Bronchial epithelial cell (primary cell): Measurements from ENCODE around the gene TNFAIP1. TPM values are rescaled to one million over a fixed set of nuclear protein-coding genes. Genes with fewer than 3 reads are reported as not detected.

Source experiments
- DNase-seq: peaks from one replicate; pipeline ENCODE4 v3.0.0-alpha.2; 2010; ENCODE audit warnings: low read depth
- FAIRE-seq: peaks from 2 replicates; lab custom pipeline; 2011; peaks lifted over from hg19 to GRCh38; lab: Jason Lieb, UNC
- H3K27me3 ChIP-seq: 2 replicates; pipeline ENCODE4 v1.5.1; 2011; ENCODE audit warnings: low read length; ENCODE audit not compliant: control insufficient read depth, insufficient read depth
- H3K36me3 ChIP-seq: 2 replicates; pipeline ENCODE4 v1.5.1; 2011; ENCODE audit warnings: low read length; ENCODE audit not compliant: control insufficient read depth, insufficient read depth
- H3K4me3 ChIP-seq: 2 replicates; pipeline ENCODE4 v1.5.1; 2011; ENCODE audit warnings: mild to moderate bottlenecking, low read depth, low read length, control low read depth
- CTCF ChIP-seq: IDR thresholded peaks from 2 replicates; pipeline ENCODE4 v1.5.1; 2011; ENCODE audit warnings: mild to moderate bottlenecking, moderate library complexity, low read length, control low read depth, inconsistent platforms; ENCODE audit not compliant: insufficient read depth, severe bottlenecking
- total RNA-seq: library from RNA; depleted of rRNA; stranded (reverse); fragments of >200 nt; gene quantifications from 2 replicates; pipeline ENCODE4 v1.2.1, GENCODE V29; 2014

Gene TNFAIP1
- total RNA-seq, 1 donor from 2014 or later: 29.0 TPM

DNA sequence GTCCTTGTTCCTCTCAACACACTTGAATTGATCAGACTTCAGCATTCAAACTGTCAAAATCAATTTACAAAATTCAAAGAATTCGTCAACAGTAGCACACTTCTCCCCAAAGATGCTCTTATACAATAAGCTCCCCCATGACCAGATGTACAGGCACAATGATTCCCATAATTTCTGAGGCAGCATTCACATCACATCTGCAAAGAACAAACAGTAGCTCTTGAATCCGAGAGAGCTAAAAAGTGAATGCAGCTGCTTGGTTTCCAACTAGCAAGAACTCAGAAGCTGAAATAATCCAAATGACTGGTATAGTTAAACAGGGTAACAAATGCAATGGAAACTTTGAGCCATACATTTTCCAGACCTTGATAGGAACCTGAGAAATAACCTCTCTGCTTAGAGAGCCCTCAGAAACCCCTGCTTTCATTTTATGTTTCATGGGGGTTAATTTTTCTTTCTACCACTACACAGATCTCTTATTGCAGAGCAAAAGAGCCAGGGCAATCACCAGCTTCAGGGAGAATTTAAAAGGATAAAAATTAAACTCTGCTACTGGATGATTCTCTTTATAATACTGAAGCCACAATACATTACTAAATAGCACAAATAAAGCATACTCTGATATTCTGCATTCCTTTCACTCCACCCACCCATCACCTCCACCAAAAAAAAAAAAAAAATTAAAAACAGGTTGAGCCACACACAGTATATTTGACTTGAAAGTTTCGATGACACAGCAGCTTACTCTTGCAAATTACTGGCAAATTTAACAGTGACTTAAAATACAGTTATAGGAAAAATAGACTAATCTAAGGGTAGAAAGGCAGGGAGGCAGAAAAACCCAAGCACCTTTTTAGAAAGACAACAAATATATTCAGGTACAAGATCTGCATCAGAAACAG is 39.6 kb upstream of the TNFAIP1 start:
- peaks cover 2% of the 10 kb centered on the region for H3K27me3 ChIP-seq
- FAIRE-seq (no peak), DNase-seq (no peak)

GRCh38 chr17:28298449-28298848 is 37.1 kb upstream of the TNFAIP1 start:
- no peaks in the 10 kb centered on the region for H3K36me3 ChIP-seq
- no peak for DNase-seq
- TF ChIP-seq CTCF: no peak
- H3K27me3 ChIP-seq: peaks cover 2% of the 10 kb centered on the region
- FAIRE-seq: no peak
- H3K4me3 ChIP-seq: no peak overlapping the region

More for the DNA sequence above, 39.6 kb upstream of the TNFAIP1 start:
- H3K4me3 ChIP-seq: no peak overlapping the region
- no peak for TF ChIP-seq CTCF
- no peaks in the 10 kb centered on the region for H3K36me3 ChIP-seq

DNA sequence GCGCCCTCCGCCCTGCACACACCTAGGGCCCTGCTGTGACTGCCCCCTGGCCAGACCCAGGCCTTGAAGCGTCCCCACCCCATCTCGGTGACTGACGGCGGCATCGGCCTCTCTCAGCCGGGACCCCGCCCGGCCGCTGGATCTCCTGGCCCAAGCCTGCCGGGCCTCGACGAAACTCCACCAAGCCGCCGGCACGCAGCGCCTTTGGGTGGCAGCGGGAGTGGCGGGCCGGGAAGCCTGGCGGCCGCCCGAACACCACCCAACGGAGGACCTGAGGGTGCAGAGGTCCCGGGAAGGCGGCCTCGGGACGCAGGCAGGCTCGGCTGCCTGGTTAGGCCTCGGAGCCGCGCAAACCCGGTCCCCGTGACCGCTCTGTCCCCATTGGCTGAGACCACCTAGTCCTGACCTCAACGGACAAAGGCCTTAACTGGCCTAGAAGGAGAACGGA is 28.6 kb upstream of the TNFAIP1 start:
- H3K36me3 ChIP-seq: no peaks in the 10 kb centered on the region
- FAIRE-seq (no peak), DNase-seq (no peak)
- no peak overlapping the region for H3K4me3 ChIP-seq
- no peak for TF ChIP-seq CTCF
- H3K27me3 ChIP-seq: peaks cover 3% of the 10 kb centered on the region

- no peak for TF ChIP-seq CTCF
- no peaks in the 10 kb centered on the region for H3K36me3 ChIP-seq
- DNase-seq (no peak), FAIRE-seq (no peak)
- no peak overlapping the region for H3K4me3 ChIP-seq
- H3K27me3 ChIP-seq: no peaks in the 10 kb centered on the region
These were observed 21.7 kb upstream of the TNFAIP1 start for GRCh38 chr17:28313841-28314240.

DNA sequence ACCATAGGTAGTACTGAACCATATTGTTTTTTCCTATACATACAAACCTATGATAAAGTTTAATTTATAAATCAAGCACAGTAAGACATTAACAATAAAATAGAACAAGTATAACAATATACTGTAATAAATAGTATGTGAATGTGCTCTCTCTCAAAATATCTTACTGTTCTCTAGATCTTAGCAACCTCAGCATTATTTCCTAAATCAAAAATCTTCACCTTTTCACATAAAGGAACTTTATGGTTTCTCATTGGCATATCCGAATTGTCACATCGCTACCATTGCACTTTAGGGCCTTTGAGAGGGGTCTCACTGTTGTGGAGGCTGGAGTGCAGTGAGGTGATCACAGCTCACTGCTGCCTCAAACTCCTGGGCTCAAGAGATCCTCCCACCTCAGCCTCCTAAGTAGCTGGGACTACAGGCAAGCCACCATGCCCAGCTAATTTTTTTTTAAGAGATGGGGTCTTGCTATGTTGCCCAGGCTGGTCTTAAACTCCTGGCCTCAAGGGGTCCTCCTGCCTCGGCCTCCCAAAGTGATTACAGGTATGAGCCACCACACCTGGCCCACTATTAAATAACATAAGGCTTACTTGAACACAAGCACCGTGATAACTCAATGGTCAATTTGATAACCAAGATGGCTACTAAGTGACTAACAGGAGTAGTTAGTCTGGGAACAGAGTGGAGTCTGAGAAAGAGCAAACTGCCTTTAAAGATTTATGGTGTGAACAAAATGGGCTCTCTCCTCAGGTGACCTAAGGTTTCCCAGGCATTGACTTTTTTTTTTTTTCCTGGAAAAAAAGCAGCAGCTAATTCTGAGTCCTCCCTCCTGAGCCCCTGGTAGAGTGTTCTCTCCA is 19.5 kb upstream of the TNFAIP1 start:
- no peaks in the 10 kb centered on the region for H3K27me3 ChIP-seq
- DNase-seq (no peak), FAIRE-seq (no peak)
- no peak for TF ChIP-seq CTCF
- no peak overlapping the region for H3K4me3 ChIP-seq
- no peaks in the 10 kb centered on the region for H3K36me3 ChIP-seq
